ENCODE results near the gene DNAI2.

The DNAI2 gene

DNA sequence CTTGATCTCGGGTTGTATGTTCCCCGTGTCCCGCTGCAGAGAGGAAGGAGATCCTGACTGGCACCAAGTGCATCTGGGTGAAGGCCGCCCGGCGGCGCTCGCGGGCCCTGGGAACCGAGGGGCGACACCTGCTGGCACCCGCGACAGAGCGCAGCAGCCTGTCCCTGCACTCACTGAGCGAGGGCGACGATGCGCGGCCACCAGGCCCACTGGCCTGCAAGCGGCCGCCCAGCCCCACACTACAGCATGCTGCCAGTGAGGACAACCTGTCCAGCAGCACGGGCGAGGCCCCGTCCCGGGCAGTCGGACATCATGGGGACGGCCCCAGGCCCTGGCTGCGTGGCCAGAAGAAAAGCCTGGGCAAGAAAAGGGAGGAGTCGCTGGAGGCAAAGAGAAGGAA lies 80.1 kb downstream of the DNAI2 start:
- Mint-ChIP-seq H3K4me3 (no peak overlapping the region), H3K27ac (no peak overlapping the region), H3K9me3 (no peaks in the 10 kb centered on the region), H3K27me3 (peaks cover 67 to 76% of the 10 kb centered on the region in 2 donors), H3K4me1 (peaks cover 6 to 9% of the 10 kb centered on the region in 2 donors), H3K36me3 (no peaks in the 10 kb centered on the region)
- ATAC-seq (replicated peaks) (peak; percentile 77 to 87), DNase-seq (peak; percentile 46)

- no peak for ATAC-seq (replicated peaks)
- Mint-ChIP-seq H3K36me3 (no peaks in the 10 kb centered on the region), H3K27ac (no peak overlapping the region), H3K27me3 (peaks cover 69 to 78% of the 10 kb centered on the region in 2 donors), H3K4me1 (peaks cover 6 to 9% of the 10 kb centered on the region in 2 donors), H3K9me3 (no peaks in the 10 kb centered on the region), H3K4me3 (no peak overlapping the region)
- no peak for DNase-seq
Observed at GRCh38 chr17:74354561-74354960, 80.5 kb downstream of the DNAI2 start.

GRCh38 chr17:74355065-74355464 lies 81.0 kb downstream of the DNAI2 start:
- no peak overlapping the region for H3K27ac Mint-ChIP-seq
- no peak overlapping the region for H3K4me3 Mint-ChIP-seq
- H3K27me3 Mint-ChIP-seq: peaks cover 68 to 80% of the 10 kb centered on the region in 2 donors

DNA sequence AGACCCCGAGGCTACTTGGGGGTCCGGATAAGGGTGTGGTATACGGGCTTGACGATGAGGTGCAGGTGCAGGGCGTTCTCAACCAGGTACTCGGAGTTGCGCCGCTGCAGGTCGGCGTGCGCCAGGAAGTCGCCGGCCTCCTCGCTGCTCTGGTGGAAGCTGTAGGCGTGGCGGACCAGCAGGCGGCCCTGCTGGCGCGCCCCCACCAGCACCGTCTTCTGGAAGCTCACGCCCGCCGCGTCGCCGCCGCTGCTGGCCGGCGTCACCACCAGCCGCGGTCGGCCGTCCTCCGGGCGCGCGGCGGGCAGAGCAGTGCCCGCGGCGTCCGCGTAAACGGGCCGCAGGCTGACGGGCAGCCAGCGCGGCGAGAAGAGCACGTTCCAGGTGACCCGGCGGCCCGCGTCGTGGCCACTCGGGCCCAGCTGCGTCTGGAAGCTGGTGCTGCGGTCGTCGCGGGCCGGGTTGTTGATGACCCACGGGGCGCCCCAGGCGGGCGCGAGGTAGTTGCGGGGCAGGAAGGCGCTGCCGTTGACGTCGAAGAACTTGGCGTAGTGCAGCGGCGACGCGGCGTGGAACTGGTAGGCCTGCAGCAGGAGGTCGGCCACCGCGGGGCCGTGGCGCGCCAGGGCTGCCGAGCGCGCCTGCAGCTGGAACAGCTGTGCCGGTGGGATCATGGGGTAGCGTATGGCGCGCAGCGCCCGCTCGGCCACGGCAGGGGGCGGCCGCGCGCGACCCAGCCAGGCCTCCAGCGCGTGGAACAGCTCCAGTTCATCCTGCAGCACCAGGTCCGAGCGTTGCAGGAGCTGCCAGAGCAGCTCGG lies 82.8 kb downstream of the DNAI2 start:
- Mint-ChIP-seq H3K4me3 (peak overlapping the region in 1 of 2 donors; percentile 54), H3K36me3 (no peaks in the 10 kb centered on the region), H3K9me3 (no peaks in the 10 kb centered on the region), H3K4me1 (peaks cover 6 to 12% of the 10 kb centered on the region in 2 donors), H3K27ac (no peak overlapping the region), H3K27me3 (peaks cover 67 to 86% of the 10 kb centered on the region in 2 donors)
- ATAC-seq (replicated peaks): no peak
- DNase-seq: no peak

More at GRCh38 chr17:74355065-74355464, 81.0 kb downstream of the DNAI2 start:
- H3K36me3 Mint-ChIP-seq: no peaks in the 10 kb centered on the region
- DNase-seq: no peak
- H3K9me3 Mint-ChIP-seq: no peaks in the 10 kb centered on the region
- no peak for ATAC-seq (replicated peaks)
- H3K4me1 Mint-ChIP-seq: peaks cover 6 to 9% of the 10 kb centered on the region in 2 donors

GRCh38 chr17:74357466-74357809 lies 83.4 kb downstream of the DNAI2 start:
- peaks cover 67 to 86% of the 10 kb centered on the region in 2 donors for H3K27me3 Mint-ChIP-seq

DNA sequence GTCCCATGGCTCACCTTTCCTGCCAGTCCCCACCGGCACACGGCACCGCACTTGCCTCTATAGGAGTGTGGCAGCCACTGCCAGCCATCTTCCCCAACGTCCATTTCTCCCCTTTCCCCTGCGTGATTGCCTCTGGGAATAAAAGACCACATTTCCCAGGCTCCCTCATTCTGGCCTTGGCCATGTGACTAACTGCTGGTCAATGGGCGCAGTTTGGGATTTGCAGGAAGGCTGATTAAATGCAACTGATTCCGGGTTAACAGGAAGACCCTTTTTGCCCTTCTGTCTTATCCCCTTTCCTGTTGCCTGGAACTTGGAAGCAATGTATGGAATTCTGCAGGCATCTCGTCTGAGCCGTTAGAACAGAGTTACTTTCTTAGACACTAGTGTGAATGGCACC lies 84.7 kb downstream of the DNAI2 start:
- Mint-ChIP-seq H3K4me1 (peaks cover 6 to 14% of the 10 kb centered on the region in 2 donors), H3K27ac (no peak overlapping the region), H3K4me3 (no peak overlapping the region), H3K36me3 (no peaks in the 10 kb centered on the region), H3K27me3 (peaks cover 62 to 77% of the 10 kb centered on the region in 2 donors), H3K9me3 (no peaks in the 10 kb centered on the region)
- DNase-seq: no peak
- no peak for ATAC-seq (replicated peaks)

More at GRCh38 chr17:74357466-74357809, 83.4 kb downstream of the DNAI2 start:
- H3K36me3 Mint-ChIP-seq: no peaks in the 10 kb centered on the region
- no peaks in the 10 kb centered on the region for H3K9me3 Mint-ChIP-seq
- no peak overlapping the region for H3K4me3 Mint-ChIP-seq
- H3K4me1 Mint-ChIP-seq: peaks cover 6 to 14% of the 10 kb centered on the region in 2 donors
- ATAC-seq (replicated peaks) (no peak), DNase-seq (no peak)
- H3K27ac Mint-ChIP-seq: no peak overlapping the region

DNA sequence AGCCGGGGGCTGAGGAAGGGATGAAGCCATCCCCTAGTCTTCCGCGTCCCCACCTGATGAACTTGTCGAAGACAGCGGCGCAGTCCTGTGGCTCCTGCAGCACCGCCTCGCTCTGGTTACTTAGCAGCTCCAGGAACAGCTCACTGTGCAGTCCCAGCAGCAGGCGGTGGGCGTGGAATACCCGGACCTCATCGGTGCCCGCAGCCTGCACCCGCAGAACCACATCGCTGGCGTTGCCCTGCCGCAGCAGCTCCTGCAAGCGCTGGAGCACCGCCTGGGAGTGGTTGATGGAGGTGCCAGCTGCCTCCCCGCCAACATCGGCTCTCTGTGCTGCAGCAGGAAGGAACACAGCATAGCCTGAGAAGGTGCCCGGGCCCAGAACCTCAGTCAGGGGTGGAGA lies 85.9 kb downstream of the DNAI2 start:
- H3K27me3 Mint-ChIP-seq: peaks cover 54 to 65% of the 10 kb centered on the region in 2 donors
- no peak for ATAC-seq (replicated peaks)
- no peak overlapping the region for H3K27ac Mint-ChIP-seq
- H3K36me3 Mint-ChIP-seq: no peaks in the 10 kb centered on the region
- peaks cover 0 to 5% of the 10 kb centered on the region in 2 donors for H3K4me1 Mint-ChIP-seq
- H3K9me3 Mint-ChIP-seq: no peaks in the 10 kb centered on the region
- no peak for DNase-seq
- H3K4me3 Mint-ChIP-seq: no peak overlapping the region

DNA sequence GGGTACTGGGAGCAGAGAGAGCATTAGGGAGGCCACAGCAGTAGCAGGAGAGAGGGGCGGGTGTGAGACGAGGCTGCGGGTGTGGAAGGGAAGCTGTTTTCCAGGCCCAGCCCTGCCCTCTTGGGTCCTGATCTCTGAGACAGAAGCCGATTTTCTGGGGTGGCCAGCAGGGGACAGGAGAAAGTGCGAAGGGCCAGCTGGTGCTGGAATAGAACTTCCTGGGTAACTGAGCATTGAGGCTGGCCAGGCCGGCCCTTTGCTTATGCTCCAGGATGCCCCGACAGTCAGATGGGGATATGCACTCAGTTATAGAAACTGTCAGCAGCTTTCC lies 86.8 kb downstream of the DNAI2 start:
- Mint-ChIP-seq H3K27ac (no peak overlapping the region), H3K4me1 (peaks cover 0 to 5% of the 10 kb centered on the region in 2 donors)

GRCh38 chr17:74361230-74362068 lies 87.4 kb downstream of the DNAI2 start, which contains the start of gene BTBD17:
Gene BTBD17, minus strand, starts transcription at chr17:74361868. Its CDS starts 49 bp downstream, at chr17:74361819.
- Mint-ChIP-seq H3K27ac (peak within 1 kb of the TSS; percentile 42), H3K4me1 (peaks cover 0 to 5% of the 10 kb centered on the region in 2 donors), H3K9me3 (no peaks in the 10 kb centered on the region), H3K4me3 (no peak within 1 kb of the TSS), H3K27me3 (peaks cover 41 to 61% of the 10 kb centered on the region in 2 donors), H3K36me3 (no peaks in the 10 kb centered on the region)
- DNase-seq (no peak), ATAC-seq (replicated peaks) (peak; percentile 60 to 64)

More for the DNA sequence above, 86.8 kb downstream of the DNAI2 start:
- no peak for DNase-seq
- peaks cover 46 to 61% of the 10 kb centered on the region in 2 donors for H3K27me3 Mint-ChIP-seq
- H3K36me3 Mint-ChIP-seq: no peaks in the 10 kb centered on the region
- no peak for ATAC-seq (replicated peaks)
- H3K4me3 Mint-ChIP-seq: no peak overlapping the region
- H3K9me3 Mint-ChIP-seq: no peaks in the 10 kb centered on the region

DNA sequence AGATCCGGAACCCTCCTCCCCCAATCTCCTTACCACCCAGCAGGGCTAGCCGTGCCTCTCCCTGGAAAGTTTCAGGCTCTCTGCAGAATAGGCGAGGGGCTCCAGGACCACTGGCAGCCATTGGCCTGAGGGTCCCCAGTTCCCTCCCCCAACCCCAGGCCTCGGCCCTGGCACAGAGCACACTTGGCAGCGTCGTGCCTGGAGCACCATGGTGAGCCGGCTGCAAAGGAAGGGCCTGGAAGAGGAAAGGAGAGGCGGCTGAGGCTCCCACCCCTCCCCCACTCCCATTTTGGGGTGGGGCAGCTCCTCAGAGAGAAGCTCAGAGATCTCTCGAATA lies 88.0 kb downstream of the DNAI2 start:
- ATAC-seq (replicated peaks) (no peak), DNase-seq (no peak)
- peaks cover 0 to 5% of the 10 kb centered on the region in 2 donors for H3K4me1 Mint-ChIP-seq
- no peak overlapping the region for H3K4me3 Mint-ChIP-seq
- peak overlapping the region; percentile 42 for H3K27ac Mint-ChIP-seq
- no peaks in the 10 kb centered on the region for H3K9me3 Mint-ChIP-seq
- peaks cover 44 to 65% of the 10 kb centered on the region in 2 donors for H3K27me3 Mint-ChIP-seq
- H3K36me3 Mint-ChIP-seq: no peaks in the 10 kb centered on the region

- no peaks in the 10 kb centered on the region for H3K36me3 Mint-ChIP-seq
- H3K9me3 Mint-ChIP-seq: no peaks in the 10 kb centered on the region
- H3K4me3 Mint-ChIP-seq: no peak overlapping the region
- peaks cover 49 to 70% of the 10 kb centered on the region in 2 donors for H3K27me3 Mint-ChIP-seq
- no peak for ATAC-seq (replicated peaks)
- no peak for DNase-seq
- no peak overlapping the region for H3K27ac Mint-ChIP-seq
- H3K4me1 Mint-ChIP-seq: peaks cover under 1 to 5% of the 10 kb centered on the region in 2 donors
Observed at GRCh38 chr17:74362810-74363498, 88.9 kb downstream of the DNAI2 start.
